WERI-Rb-1 (cell line): ENCODE results near the gene CREBL2.
"Not testable (repeated sequence)": the region's sequence is repeated elsewhere in the genome, so short reads cannot be mapped to it uniquely, and the experiment has no call there.

Experiments used
- DNase-seq: peaks from one replicate; pipeline ENCODE4 v3.0.0-alpha.2; 2020
- H3K27ac ChIP-seq: fragments of 250-450 bp; sonication (Bioruptor Pico); 2 replicates; pipeline ENCODE4 v1.5.1; 2020; ENCODE audit warnings: mild to moderate bottlenecking, moderate library complexity
- H3K27me3 ChIP-seq: fragments of 250-450 bp; sonication (Bioruptor Pico); 2 replicates; pipeline ENCODE4 v1.5.1; 2021; ENCODE audit warnings: mild to moderate bottlenecking, low read depth, moderate library complexity; ENCODE audit not compliant: insufficient read depth, severe bottlenecking
- H3K36me3 ChIP-seq: fragments of 250-450 bp; sonication (Bioruptor Pico); 2 replicates; pipeline ENCODE4 v1.5.1; 2020; ENCODE audit warnings: mild to moderate bottlenecking, moderate library complexity
- H3K4me3 ChIP-seq: 2 replicates; pipeline ENCODE4 v1.5.1; 2011; ENCODE audit warnings: low read depth, mild to moderate bottlenecking, control low read depth, low read length
- H3K9me3 ChIP-seq: fragments of 250-450 bp; sonication (Bioruptor Pico); 2 replicates; pipeline ENCODE4 v1.5.1; 2021; ENCODE audit warnings: mild to moderate bottlenecking, moderate library complexity; ENCODE audit not compliant: severe bottlenecking
- CTCF ChIP-seq: IDR thresholded peaks from 2 replicates; pipeline ENCODE4 v1.5.1; 2011; ENCODE audit warnings: low read depth, mild to moderate bottlenecking, control low read depth, inconsistent platforms, low read length

CREBL2 gene

DNA sequence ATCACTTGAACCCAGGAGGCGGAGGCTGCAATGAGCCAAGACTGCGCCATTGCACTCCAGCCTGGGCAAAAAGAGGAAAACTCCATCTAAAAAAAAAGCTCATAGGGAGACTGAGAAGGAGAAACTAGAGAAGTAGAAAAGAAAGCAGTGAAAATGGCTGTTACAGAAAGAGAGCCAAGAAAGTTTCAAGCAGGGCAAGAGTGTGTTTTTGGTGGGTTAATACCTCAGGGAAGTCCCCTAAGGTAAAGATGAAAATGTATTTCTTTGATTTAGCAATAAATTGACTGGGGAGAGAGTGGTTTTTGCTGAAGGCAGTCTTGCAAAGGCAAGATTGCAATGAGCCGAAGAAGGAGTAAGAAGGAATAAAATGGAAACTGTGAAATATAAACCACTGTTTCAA, 39.0 kb upstream of the CREBL2 start:
- no peaks in the 10 kb centered on the region for H3K36me3 ChIP-seq
- no peaks in the 10 kb centered on the region for H3K27me3 ChIP-seq
- no peak overlapping the region for H3K4me3 ChIP-seq
- H3K27ac ChIP-seq = no peak overlapping the region
- TF ChIP-seq CTCF = no peak
- H3K9me3 ChIP-seq = no peaks in the 10 kb centered on the region
- DNase-seq = no peak

GRCh38 chr12:12577786-12578185, 33.9 kb upstream of the CREBL2 start:
- no peaks in the 10 kb centered on the region for H3K9me3 ChIP-seq
- no peak overlapping the region for H3K4me3 ChIP-seq
- H3K27me3 ChIP-seq = no peaks in the 10 kb centered on the region
- no peaks in the 10 kb centered on the region for H3K36me3 ChIP-seq
- TF ChIP-seq CTCF = no peak
- no peak overlapping the region for H3K27ac ChIP-seq
- no peak for DNase-seq

- not testable (repeated sequence) for H3K36me3 ChIP-seq, DNase-seq, H3K27me3 ChIP-seq, H3K27ac ChIP-seq, H3K4me3 ChIP-seq, H3K9me3 ChIP-seq
Measured at GRCh38 chr12:12580716-12581115, 31.0 kb upstream of the CREBL2 start.

DNA sequence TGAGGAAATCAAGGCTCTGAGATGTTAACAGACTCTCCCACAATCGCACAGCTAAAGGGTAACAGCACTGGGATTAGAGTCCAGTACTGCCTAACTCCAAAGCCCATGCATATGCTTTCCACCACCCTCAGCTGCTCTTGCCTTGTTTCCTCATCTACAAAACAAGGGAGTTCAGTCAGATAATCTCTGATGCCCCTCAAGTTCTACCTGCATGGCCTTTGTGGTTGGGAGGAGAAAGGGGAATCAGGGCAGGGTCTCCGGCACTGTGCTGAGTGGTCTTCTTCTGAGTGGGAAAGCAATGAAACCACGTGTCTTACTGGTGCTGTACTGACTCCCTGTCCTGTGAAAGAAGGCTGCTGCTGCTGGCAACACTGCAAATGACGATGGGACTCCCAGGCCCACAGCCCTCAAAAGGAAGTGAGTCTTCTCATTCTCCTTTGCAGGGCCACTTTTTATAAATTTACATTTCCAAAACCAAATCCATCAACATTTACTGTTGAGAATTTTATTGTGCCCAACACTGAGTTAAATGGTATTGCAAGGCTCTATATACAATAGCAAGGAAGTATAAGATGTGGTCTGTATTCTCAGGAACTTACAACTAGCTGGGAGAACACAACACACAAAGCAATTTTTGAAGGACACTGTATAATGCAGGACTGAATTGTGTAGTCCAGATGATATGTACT, 29.3 kb upstream of the CREBL2 start:
- TF ChIP-seq CTCF = no peak
- Histone ChIP-seq H3K36me3 (no peaks in the 10 kb centered on the region), H3K4me3 (no peak overlapping the region), H3K27me3 (no peaks in the 10 kb centered on the region), H3K9me3 (no peaks in the 10 kb centered on the region), H3K27ac (no peak overlapping the region)
- no peak for DNase-seq

- no peak overlapping the region for H3K27ac ChIP-seq
- DNase-seq = no peak
Measured at GRCh38 chr12:12582895-12583303, 28.8 kb upstream of the CREBL2 start.

More at GRCh38 chr12:12582895-12583303, 28.8 kb upstream of the CREBL2 start:
- Histone ChIP-seq H3K27me3 (no peaks in the 10 kb centered on the region), H3K4me3 (no peak overlapping the region), H3K9me3 (no peaks in the 10 kb centered on the region), H3K36me3 (no peaks in the 10 kb centered on the region)
- TF ChIP-seq CTCF = no peak
